ENCODE data around the gene PAPPA2. TPM values are rescaled to one million over a fixed set of nuclear protein-coding genes. Genes with fewer than 3 reads are reported as not detected.

The PAPPA2 gene
- total and polyA plus RNA-seq, 9 of the 15 experiments (the other 6 are each of a cell fraction or from before 2014, with no cell fraction given), result 0.01 to 0.15 (median 0.05) TPM; not detected in 2

DNA sequence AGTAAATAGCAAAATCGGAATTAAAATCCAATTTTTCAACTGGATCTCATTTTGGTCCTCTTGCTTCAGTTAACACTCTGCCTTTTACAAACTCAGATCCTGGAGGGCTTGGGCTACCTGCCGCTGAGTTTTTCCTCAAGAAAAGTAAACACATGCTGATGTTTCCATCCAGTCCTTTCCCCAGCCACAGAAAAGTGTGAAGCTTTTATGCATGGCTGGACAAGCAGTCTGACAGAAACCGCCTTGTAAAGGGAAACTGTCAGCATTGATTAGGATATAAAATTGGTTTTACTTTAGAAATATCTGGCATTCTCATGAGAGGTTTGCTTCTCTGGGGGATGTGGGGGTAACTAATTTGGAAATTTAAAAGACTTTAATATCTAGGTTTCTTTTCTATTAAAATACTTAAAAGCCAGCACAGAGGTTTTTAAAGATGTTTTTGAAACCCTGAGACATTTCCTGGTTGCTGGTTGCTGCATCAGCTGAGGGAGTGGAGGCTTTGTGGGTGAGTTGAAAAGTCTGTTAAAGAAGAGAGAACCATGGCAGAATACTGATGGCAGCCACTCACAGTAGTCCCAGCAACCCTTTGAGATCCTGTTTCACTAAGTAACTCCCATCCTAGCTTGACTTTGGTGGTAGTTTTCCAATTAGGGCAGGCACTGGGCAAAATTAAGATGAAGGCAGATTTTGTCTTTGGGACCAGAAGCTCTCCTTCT, 238.3 kb downstream of the PAPPA2 start (continued):
- TF ChIP-seq NFYB (IDR thresholded peaks at IDR 0.05; ENCODE audit: extremely low read depth, insufficient read length), result no peak
- TF ChIP-seq, protein P1, sequence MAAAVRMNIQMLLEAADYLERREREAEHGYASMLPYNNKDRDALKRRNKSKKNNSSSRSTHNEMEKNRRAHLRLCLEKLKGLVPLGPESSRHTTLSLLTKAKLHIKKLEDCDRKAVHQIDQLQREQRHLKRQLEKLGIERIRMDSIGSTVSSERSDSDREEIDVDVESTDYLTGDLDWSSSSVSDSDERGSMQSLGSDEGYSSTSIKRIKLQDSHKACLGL (CRISPR knock-in tag; IDR thresholded peaks at IDR 0.05; ENCODE audit: borderline replicate concordance, poor library complexity, severe bottlenecking), result no peak

DNA sequence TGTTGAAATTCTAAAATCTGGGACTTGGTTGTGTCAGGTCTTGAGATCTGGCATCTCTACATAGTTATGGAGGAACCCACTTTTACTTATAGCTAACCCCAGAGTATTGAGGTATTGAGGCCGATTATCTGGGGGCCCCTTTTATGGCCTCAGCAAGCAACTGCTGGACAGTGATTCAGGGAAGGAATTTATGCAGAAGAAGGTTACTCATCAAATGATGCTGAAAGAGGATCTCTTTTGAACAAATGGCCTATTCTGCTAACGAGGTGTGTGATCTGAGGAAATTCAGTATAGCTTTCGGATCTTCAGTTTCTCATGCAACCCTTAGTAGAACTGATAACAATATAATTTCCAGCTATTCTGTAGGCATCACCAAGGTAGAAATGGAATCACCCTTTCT, 239.9 kb downstream of the PAPPA2 start:
- POLR2A ChIA-PET, result interaction anchor here (0.7 kb wide), 1 partner anchor 130 kb away, joined by 3 read pairs; no protein-coding TSS in a partner anchor
- Histone ChIP-seq H4K20me1 (replicated peaks; ENCODE audit: control insufficient read depth, insufficient read depth, low read length) (no peaks in the 10 kb centered on the region), H3K9me1 (ENCODE audit: control insufficient read depth, insufficient read depth, low read length) (no peaks in the 10 kb centered on the region), H3K4me3 (no peak overlapping the region), H3K9me3 (replicated peaks; ENCODE audit: control insufficient read depth, insufficient read depth, low read depth, low read length) (no peaks in the 10 kb centered on the region), H3K79me2 (ENCODE audit: control insufficient read depth, insufficient read depth, low read length) (no peaks in the 10 kb centered on the region), H3K4me2 (ENCODE audit: insufficient read depth, low read length) (no peak overlapping the region), H3K36me3 (ENCODE audit: control insufficient read depth, insufficient read depth, low read length) (no peaks in the 10 kb centered on the region), H3K27ac (ENCODE audit: extremely low read depth, low read depth, low read length) (no peak overlapping the region), H3K9ac (ENCODE audit: insufficient read depth in 1 of 2, low read depth in 2 of 2, low read length in 2 of 2) (no peak overlapping the region), H2AFZ (ENCODE audit: low read depth, low read length) (no peak overlapping the region), H3K27me3 (ENCODE audit: control insufficient read depth in 2 of 2, insufficient read depth in 2 of 2, low read length in 2 of 2) (peaks cover 0 to 7% of the 10 kb centered on the region in 2 experiments; a peak in 2 of 5 replicates), H3K4me1 (replicated peaks in 1 of 2; ENCODE audit: control insufficient read depth in 2 of 2, insufficient read depth in 2 of 2, low read length in 2 of 2) (no peaks in the 10 kb centered on the region)
- in situ Hi-C loops (cut with MboI) (no loop called here), intact Hi-C loops (cut with micrococcal nuclease) (no loop called here)
- BruUV-seq (replicated peaks), result no TSS peak
- no peak for TF ChIP-seq CBFB (CRISPR knock-in tag; IDR thresholded peaks at IDR 0.05)
- TF ChIP-seq EHMT2 (IDR thresholded peaks at IDR 0.05), result no peak
- TF ChIP-seq, protein P2, sequence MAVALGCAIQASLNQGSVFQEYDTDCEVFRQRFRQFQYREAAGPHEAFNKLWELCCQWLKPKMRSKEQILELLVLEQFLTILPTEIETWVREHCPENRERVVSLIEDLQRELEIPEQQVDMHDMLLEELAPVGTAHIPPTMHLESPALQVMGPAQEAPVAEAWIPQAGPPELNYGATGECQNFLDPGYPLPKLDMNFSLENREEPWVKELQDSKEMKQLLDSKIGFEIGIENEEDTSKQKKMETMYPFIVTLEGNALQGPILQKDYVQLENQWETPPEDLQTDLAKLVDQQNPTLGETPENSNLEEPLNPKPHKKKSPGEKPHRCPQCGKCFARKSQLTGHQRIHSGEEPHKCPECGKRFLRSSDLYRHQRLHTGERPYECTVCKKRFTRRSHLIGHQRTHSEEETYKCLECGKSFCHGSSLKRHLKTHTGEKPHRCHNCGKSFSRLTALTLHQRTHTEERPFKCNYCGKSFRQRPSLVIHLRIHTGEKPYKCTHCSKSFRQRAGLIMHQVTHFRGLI (CRISPR knock-in tag; IDR thresholded peaks at IDR 0.05), result no peak
- TF ChIP-seq SIX5 (IDR thresholded peaks at IDR 0.05; ENCODE audit: borderline replicate concordance in 1 of 2, insufficient read depth in 1 of 2, low read depth in 1 of 2, low read length in 2 of 2), result no peak
- no peak for TF ChIP-seq KAT2B (IDR thresholded peaks at IDR 0.05; ENCODE audit: low read depth, low read length)
- TF ChIP-seq FOXA1 (IDR thresholded peaks at IDR 0.05; ENCODE audit: borderline replicate concordance), result no peak
- TF ChIP-seq ZNF830 (CRISPR knock-in tag; IDR thresholded peaks at IDR 0.05), result no peak
- TF ChIP-seq, protein P3, sequence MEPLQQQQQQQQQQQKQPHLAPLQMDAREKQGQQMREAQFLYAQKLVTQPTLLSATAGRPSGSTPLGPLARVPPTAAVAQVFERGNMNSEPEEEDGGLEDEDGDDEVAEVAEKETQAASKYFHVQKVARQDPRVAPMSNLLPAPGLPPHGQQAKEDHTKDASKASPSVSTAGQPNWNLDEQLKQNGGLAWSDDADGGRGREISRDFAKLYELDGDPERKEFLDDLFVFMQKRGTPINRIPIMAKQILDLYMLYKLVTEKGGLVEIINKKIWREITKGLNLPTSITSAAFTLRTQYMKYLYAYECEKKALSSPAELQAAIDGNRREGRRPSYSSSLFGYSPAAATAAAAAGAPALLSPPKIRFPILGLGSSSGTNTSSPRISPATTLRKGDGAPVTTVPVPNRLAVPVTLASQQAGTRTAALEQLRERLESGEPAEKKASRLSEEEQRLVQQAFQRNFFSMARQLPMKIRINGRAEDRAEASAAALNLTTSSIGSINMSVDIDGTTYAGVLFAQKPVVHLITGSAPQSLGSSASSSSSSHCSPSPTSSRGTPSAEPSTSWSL (CRISPR knock-in tag; IDR thresholded peaks at IDR 0.05; ENCODE audit: borderline replicate concordance), result no peak
- TF ChIP-seq U2AF2 (optimal IDR thresholded peaks at IDR 0.05; ENCODE audit: low read depth, low read length), result no peak
- no peak for TF ChIP-seq PHB (CRISPR knock-in tag; IDR thresholded peaks at IDR 0.05)
- FAIRE-seq (no peak), DNase-seq (ENCODE audit: extremely low read depth in 1 of 4, low spot score in 3 of 4) (no peak), ATAC-seq (no peak)
- WGBS (ENCODE audit: insufficient coverage, low coverage, missing lambda C conversion rate), result 0% methylated on average over 3 of the region's 3 CpGs
- CTCF ChIA-PET (ENCODE audit: low intra/inter-chr PET ratio), result no interaction called here
